ENCODE results near the gene TAS2R46.

DNA sequence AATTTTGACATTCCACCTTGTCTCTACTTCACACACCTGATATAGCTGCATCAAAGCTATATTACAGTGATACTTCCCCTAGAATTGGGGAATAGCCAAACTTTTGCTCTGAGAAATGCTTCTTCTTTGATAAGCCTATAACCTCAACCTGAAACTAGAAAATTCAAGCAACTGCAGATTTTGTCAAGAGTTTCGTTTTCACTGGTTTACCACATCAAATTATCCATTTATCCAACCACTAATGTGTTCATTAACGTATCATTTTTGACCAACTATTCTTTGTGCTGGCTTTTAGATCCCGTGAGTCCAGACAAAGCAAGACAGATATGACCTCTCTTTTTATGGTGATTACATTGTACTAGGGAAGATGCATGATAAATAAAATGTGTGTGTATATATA lies 13.5 kb upstream of the TAS2R46 start:
- TF ChIP-seq POLR2A (IDR thresholded peaks at IDR 0.05; ENCODE audit: low read depth, low read length) (no peak), TAF1 (IDR thresholded peaks at IDR 0.05; ENCODE audit: low read depth, low read length) (no peak), POLR2AphosphoS5 (IDR thresholded peaks at IDR 0.05; ENCODE audit: low read depth, low read length) (no peak), SPI1 (IDR thresholded peaks at IDR 0.05; ENCODE audit: low read depth, low read length) (no peak), PAX5 (IDR thresholded peaks at IDR 0.05; ENCODE audit: insufficient read depth, low read length, severe bottlenecking) (no peak), POU2F2 (IDR thresholded peaks at IDR 0.05; ENCODE audit: low read depth, low read length) (no peak)

Measured in GM12891 (cell line).